ENCODE data around the gene TNFRSF18.

TNFRSF18 gene

DNA sequence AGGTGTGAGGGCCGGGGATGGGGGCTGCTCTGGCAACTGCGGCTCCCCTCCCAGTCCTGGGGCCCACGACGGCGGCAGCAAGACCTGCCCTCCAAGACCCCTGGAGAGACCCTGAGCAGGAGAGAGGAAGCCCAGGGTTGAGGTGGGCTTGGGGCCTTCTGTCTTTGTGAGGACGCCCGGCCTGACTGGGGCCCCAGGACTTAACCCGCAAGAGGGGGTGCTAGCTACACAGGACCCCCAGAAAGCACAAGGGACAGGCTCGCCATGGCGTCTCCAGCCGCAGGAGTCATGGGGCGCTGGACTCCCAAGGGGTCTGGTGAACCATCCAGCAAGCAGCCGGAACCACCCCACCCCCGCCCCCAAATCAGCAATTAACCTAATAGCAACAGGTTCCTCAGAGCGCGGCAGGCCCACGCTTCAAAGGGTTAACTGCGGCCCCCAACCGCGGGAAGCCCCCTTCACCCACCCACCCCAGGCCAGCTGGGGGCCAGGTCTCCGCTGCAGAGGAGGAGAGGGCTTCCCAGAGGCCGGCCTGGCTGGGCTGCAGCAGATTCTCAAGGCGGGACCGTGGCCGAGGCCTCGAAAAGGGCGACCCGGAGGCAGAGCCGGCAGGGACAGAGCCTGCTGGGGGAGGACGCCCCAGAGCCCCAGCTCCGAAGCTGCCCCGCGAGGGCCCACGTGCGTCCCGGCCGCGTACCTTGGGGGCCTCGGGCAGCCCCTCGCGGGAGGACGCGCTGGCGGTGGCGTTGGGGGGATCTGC lies 39.6 kb upstream of the TNFRSF18 start:
- DNase-seq: no peak
- Histone ChIP-seq H3K4me1 (peaks cover 0 to 17% (median 5%) of the 10 kb centered on the region in 4 donors), H3K27me3 (peaks cover 0 to 39% of the 10 kb centered on the region in 2 donors), H3K27ac (no peak overlapping the region), H3K9me3 (no peaks in the 10 kb centered on the region), H3K36me3 (peaks cover 0 to 17% (median 10%) of the 10 kb centered on the region in 3 donors), H3K4me3 (no peak overlapping the region)
- TF ChIP-seq, protein P1, sequence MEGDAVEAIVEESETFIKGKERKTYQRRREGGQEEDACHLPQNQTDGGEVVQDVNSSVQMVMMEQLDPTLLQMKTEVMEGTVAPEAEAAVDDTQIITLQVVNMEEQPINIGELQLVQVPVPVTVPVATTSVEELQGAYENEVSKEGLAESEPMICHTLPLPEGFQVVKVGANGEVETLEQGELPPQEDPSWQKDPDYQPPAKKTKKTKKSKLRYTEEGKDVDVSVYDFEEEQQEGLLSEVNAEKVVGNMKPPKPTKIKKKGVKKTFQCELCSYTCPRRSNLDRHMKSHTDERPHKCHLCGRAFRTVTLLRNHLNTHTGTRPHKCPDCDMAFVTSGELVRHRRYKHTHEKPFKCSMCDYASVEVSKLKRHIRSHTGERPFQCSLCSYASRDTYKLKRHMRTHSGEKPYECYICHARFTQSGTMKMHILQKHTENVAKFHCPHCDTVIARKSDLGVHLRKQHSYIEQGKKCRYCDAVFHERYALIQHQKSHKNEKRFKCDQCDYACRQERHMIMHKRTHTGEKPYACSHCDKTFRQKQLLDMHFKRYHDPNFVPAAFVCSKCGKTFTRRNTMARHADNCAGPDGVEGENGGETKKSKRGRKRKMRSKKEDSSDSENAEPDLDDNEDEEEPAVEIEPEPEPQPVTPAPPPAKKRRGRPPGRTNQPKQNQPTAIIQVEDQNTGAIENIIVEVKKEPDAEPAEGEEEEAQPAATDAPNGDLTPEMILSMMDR (IDR thresholded peaks at IDR 0.05): no peak
- intact Hi-C loops (cut with DNase I; ENCODE audit: low total_unique reads): no loop called here

GRCh38 chr1:1245178-1245816 lies 38.9 kb upstream of the TNFRSF18 start:
- Histone ChIP-seq H3K9me3 (no peaks in the 10 kb centered on the region), H3K27me3 (peaks cover 0 to 46% of the 10 kb centered on the region in 2 donors), H3K27ac (no peak overlapping the region), H3K36me3 (peaks cover 0 to 12% (median 5%) of the 10 kb centered on the region in 3 donors), H3K4me1 (peaks cover 0 to 17% (median 5%) of the 10 kb centered on the region in 4 donors), H3K4me3 (no peak overlapping the region)
- no peak for DNase-seq
- TF ChIP-seq, protein P1 (IDR thresholded peaks at IDR 0.05): no peak
- intact Hi-C loops (cut with DNase I; ENCODE audit: low total_unique reads): no loop called here

DNA sequence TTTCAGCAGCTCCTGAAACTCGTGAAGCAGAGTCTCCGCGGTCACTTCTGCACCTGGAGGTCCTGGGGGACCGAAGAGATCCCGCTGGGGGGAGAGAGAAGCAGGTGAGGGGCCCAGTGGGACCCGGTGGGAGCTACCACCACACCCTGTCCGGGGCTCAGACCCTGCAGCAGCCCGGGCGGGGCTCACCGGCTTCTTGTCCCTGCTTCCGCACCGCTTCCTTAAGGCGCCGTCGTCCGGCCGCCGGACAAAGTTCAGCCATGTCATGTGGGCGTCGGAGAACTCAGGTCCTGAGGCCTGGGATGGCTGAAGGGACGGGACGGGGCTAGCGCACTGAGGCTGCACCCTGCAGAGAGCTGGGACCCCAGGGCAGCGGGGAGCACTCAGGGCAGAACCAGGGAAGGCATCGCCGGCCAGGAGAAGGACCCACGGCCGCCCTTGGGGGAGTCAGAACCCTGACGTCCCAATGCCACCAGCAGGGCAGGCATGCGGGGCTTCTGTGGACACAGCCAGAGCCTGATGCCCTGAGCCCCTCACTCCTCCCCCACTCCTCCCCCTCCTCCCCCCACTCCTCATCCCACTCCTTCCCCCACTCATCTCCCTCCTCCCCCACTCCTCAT lies 37.9 kb upstream of the TNFRSF18 start:
- DNase-seq: no peak
- Histone ChIP-seq H3K36me3 (peaks cover 0 to 12% (median 5%) of the 10 kb centered on the region in 3 donors), H3K4me1 (peaks cover 0 to 24% (median 5%) of the 10 kb centered on the region in 4 donors), H3K9me3 (no peaks in the 10 kb centered on the region), H3K4me3 (no peak overlapping the region), H3K27me3 (peaks cover 0 to 56% of the 10 kb centered on the region in 2 donors), H3K27ac (no peak overlapping the region)
- TF ChIP-seq, protein P1 (IDR thresholded peaks at IDR 0.05): no peak
- intact Hi-C loops (cut with DNase I; ENCODE audit: low total_unique reads): no loop called here

GRCh38 chr1:1243807-1244191 lies 37.4 kb upstream of the TNFRSF18 start:
- intact Hi-C loops (cut with DNase I; ENCODE audit: low total_unique reads): no loop called here
- peaks cover 0 to 61% of the 10 kb centered on the region in 2 donors for H3K27me3 ChIP-seq

GRCh38 chr1:1243266-1243660 lies 36.9 kb upstream of the TNFRSF18 start:
- TF ChIP-seq, protein P1 (IDR thresholded peaks at IDR 0.05): no peak
- peaks cover 0 to 63% of the 10 kb centered on the region in 2 donors for H3K27me3 ChIP-seq
- no peaks in the 10 kb centered on the region for H3K9me3 ChIP-seq
- DNase-seq: no peak
- peaks cover 0 to 33% (median 5%) of the 10 kb centered on the region in 4 donors for H3K4me1 ChIP-seq
- H3K4me3 ChIP-seq: no peak overlapping the region
- H3K36me3 ChIP-seq: peaks cover 0 to 12% (median 5%) of the 10 kb centered on the region in 3 donors
- intact Hi-C loops (cut with DNase I; ENCODE audit: low total_unique reads): no loop called here
- H3K27ac ChIP-seq: no peak overlapping the region

More at GRCh38 chr1:1243807-1244191, 37.4 kb upstream of the TNFRSF18 start:
- peaks cover 0 to 27% (median 5%) of the 10 kb centered on the region in 4 donors for H3K4me1 ChIP-seq
- TF ChIP-seq, protein P1 (IDR thresholded peaks at IDR 0.05): no peak
- peaks cover 0 to 12% (median 5%) of the 10 kb centered on the region in 3 donors for H3K36me3 ChIP-seq
- no peaks in the 10 kb centered on the region for H3K9me3 ChIP-seq
- no peak overlapping the region for H3K27ac ChIP-seq
- no peak for DNase-seq
- no peak overlapping the region for H3K4me3 ChIP-seq
